T47D (cell line): Measurements from ENCODE around the gene GDAP1L1.
"Not testable (repeated sequence)": the region's sequence is repeated elsewhere in the genome, so short reads cannot be mapped to it uniquely, and the experiment has no call there.

Source experiments
- DNase-seq, 2 experiments: peaks; one replicate each; pipeline versions ENCODE4 v3.0.0 to v3.0.0-alpha.2; 2011 to 2012; ENCODE audit warnings: low read depth in 1 of 2, low spot score in 1 of 2
- JUND ChIP-seq: IDR thresholded peaks from 2 replicates; pipeline ENCODE4 v1.6.1; 2012; ENCODE audit warnings: low read depth
- in situ Hi-C: cut with HindIII; loops from 2 replicates; pipeline ENCODE4 v1.10.0; 2016; ENCODE audit warnings: low sequenced_read_pairs, low pct_unique_long_range_greater_than_20kb

Gene GDAP1L1

DNA sequence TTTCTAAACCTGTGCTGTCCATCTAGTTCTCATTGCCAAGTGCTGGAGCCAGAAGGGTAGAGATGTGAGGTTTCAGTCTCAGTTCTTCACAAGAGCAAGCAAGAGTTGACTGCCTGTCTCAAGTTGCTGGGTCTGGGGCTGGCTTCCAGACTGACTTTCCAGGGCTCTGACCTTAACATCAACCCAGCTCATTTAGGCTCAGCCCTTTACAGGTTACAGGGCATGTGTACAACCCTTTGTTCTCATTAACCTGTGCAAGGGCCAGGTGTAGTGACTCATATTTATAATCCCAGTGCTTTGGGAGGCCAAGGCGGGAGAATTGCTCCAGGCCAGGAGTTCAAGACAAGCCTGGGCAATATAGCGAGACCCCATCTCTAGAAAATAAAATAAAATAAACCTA, 33.3 kb downstream of the GDAP1L1 start:
- in situ Hi-C loops, result no loop called here
- TF ChIP-seq JUND, result no peak
- no peak for DNase-seq

DNA sequence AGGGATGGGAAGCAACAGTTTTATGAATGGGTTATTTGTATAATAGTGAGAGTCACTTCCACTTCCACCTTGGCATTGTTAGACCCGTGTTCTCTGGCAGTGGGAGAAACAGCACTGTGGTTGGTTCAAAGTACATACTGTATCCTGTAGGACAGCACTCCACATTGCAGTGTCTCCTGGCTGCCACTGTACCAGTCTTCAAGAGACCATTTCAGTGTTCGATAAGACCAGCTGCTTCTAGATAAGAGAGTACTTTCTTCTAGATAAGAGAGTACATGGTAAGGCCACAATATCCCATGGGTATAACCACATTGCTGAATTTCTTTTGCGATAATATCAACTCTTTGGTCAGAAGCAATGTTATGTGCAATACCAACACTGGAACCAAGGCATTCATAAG, 35.1 kb downstream of the GDAP1L1 start:
- in situ Hi-C loops, result no loop called here
- no peak for TF ChIP-seq JUND
- DNase-seq, result no peak

DNA sequence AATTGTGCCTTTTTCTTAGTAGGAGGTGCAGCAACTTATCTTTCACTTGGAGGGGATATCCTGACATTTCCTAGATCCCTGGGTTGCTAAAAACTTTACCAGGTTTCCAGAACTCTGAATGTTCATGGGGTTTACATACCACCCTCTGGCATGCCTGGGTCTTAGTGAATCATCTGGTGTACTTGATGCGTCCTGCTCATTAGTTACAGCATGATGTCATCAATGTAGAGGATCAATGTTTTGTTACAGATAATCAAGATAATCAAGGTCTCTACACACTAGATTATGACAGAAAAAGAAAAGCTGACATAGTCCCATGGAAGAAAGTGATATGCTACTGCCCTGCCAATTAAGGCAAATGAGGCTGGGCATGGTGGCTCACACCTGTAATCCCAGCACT, 36.9 kb downstream of the GDAP1L1 start:
- no peak for DNase-seq
- in situ Hi-C loops, result no loop called here

GRCh38 chr20:44287272-44288097, 40.4 kb downstream of the GDAP1L1 start:
- no peak for TF ChIP-seq JUND
- peak in 1 of 2 experiments; percentile 36 for DNase-seq
- in situ Hi-C loops, result no loop called here

More for the DNA sequence above, 36.9 kb downstream of the GDAP1L1 start:
- no peak for TF ChIP-seq JUND

DNA sequence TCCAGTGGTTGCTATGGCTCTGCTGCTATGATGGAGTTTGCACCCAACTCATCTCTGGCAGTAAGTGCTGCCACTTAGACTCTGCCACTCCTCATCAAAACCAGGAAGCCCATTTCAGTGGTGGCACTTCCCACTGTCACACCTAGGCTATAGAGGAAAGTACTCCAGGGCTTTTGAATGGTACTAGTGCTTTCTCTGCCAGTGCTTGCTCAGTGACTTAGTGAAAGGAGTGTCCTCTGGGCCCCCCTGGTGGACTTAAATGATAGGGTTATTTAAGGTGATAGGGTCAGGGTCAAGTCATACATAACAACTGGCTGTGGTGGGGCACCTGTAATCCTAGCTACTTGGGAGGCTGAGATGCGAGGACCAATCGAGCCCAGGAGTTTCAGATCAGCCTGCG, 41.1 kb downstream of the GDAP1L1 start:
- DNase-seq, result no peak
- no peak for TF ChIP-seq JUND
- in situ Hi-C loops, result no loop called here

DNA sequence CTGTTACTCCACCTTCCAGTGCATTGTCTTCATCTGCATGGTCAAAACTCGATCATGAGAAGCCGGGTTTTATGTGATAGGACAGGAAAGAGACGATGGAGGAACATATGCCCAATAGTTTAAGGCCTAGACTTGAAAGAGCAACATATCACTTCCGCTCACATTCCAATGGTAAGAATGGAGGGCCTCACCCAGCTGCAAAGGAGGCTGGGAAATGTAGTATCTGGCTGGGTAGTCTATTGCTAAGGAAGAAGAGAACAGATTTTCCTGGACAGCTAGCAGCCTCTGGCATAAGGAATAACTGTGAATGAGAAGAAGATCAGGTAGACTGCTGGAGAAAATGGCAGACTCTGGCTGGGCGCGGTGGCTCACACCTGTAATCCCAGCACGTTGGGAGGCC, 44.6 kb downstream of the GDAP1L1 start:
- no peak for TF ChIP-seq JUND
- in situ Hi-C loops, result no loop called here
- no peak for DNase-seq

- in situ Hi-C loops, result no loop called here
- TF ChIP-seq JUND, result no peak
- DNase-seq, result no peak
Measured at GRCh38 chr20:44296011-44296410, 48.9 kb downstream of the GDAP1L1 start.

- TF ChIP-seq JUND, result no peak
- DNase-seq, result no peak
- in situ Hi-C loops, result no loop called here
Measured at GRCh38 chr20:44297721-44298120, 50.6 kb downstream of the GDAP1L1 start.

DNA sequence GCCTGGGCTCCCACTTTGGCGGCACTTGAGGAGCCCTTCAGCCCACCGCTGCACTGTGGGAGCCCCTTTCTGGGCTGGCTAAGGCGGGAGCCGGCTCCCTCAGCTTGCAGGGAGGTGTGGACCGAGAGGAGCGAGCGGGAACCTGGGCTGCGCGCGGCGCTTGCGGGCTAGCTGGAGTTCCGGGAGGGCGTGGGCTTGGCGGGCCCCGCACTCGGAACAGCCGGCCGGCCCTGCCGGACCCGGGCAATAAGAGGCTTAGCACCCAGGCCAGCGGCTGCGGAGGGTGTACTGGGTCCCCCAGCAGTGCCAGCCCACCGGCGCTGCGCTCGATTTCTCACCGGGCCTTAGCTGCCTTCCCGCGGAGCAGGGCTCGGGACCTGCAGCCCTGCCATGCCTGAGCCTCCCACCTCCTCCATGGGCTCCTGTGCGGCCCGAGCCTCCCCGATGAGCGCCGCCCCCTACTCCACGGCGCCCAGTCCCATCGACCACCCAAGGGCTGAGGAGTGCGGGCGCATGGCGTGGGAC, 52.0 kb downstream of the GDAP1L1 start:
- DNase-seq, in situ Hi-C loops: not testable (repeated sequence)

DNA sequence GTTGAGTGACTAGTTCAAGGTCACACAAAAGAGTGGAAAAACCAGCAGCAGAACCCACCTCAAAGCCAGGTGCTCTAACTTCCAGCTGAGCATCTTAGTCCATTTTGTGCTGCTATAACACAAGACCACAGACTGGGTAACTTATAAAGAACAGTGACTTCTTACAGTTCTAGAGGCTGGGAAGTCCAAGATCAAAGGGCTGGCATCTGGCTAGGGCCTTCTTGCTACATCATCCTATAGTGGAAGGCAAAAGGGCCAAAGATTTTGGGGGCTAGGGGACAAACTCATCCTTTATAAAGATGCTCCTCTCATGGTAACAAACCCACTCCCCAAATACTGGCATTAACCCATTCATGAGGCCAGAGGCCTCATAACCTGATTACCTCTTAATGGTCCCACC, 54.2 kb downstream of the GDAP1L1 start:
- no peak for TF ChIP-seq JUND
- no peak for DNase-seq
- in situ Hi-C loops, result no loop called here

GRCh38 chr20:44302026-44302669, 55.0 kb downstream of the GDAP1L1 start:
- peak; percentile 48 to 79 for DNase-seq
- in situ Hi-C loops, result no loop called here
- no peak for TF ChIP-seq JUND

- no peak for TF ChIP-seq JUND
- in situ Hi-C loops, result no loop called here
- DNase-seq, result no peak
Measured at GRCh38 chr20:44302736-44303135, 55.6 kb downstream of the GDAP1L1 start.

- no peak for TF ChIP-seq JUND
- no peak for DNase-seq
- in situ Hi-C loops, result no loop called here
Measured at GRCh38 chr20:44304383-44304782, 57.3 kb downstream of the GDAP1L1 start.
